H1 (cell line): ENCODE results near the gene HTR4. TPM values are rescaled to one million over a fixed set of nuclear protein-coding genes. Genes with fewer than 3 reads are reported as not detected.

Experiments used
- CTCF ChIA-PET: fragments of 300-600 bp; sonication (Branson Sonifier 250); formaldehyde crosslinking; loops from one replicate; lab custom pipeline; 2021; ENCODE audit not compliant: partially characterized antibody; lab: Charles Lee
- POLR2A ChIA-PET: fragments of 300-600 bp; sonication (Branson Sonifier 250); formaldehyde crosslinking; loops from one replicate; lab custom pipeline; 2021; ENCODE audit warnings: inconsistent platforms; ENCODE audit not compliant: partially characterized antibody; lab: Charles Lee
- DNase-seq, 2 experiments: peaks; one replicate each; pipeline versions ENCODE4 v3.0.0 to v3.0.0-alpha.2; 2010 to 2022; ENCODE audit warnings: low spot score in 2 of 2, low read depth in 1 of 2, mixed read lengths in 1 of 2
- FAIRE-seq: peaks from 2 replicates; lab custom pipeline; 2011; peaks lifted over from hg19 to GRCh38; lab: Jason Lieb, UNC
- H2AFZ ChIP-seq: 2 replicates; pipeline ENCODE4 v1.8.1; 2012; ENCODE audit warnings: low read length, inconsistent platforms
- H2AK5ac ChIP-seq: 2 replicates; pipeline ENCODE4 v1.6.1; 2013; ENCODE audit warnings: low read depth, low read length
- H2BK120ac ChIP-seq: replicated peaks from 2 replicates; pipeline ENCODE3; 2013; ENCODE audit warnings: low read depth, low read length, inconsistent platforms
- H2BK12ac ChIP-seq: 2 replicates; pipeline ENCODE4 v1.6.1; 2013; ENCODE audit warnings: low read depth, low read length
- H2BK15ac ChIP-seq: 2 replicates; pipeline ENCODE4 v1.6.1; 2013; ENCODE audit warnings: low read length
- H2BK20ac ChIP-seq: 2 replicates; pipeline ENCODE4 v1.6.1; 2013; ENCODE audit warnings: low read length
- H2BK5ac ChIP-seq: 2 replicates; pipeline ENCODE4 v1.6.1; 2013; ENCODE audit warnings: low read depth, low read length
- H3K14ac ChIP-seq: 2 replicates; pipeline ENCODE4 v1.6.1; 2013; ENCODE audit warnings: inconsistent platforms; ENCODE audit not compliant: insufficient read length
- H3K18ac ChIP-seq: 2 replicates; pipeline ENCODE4 v1.6.1; 2013; ENCODE audit warnings: low read length; ENCODE audit errors: extremely low read depth
- H3K23ac ChIP-seq: 2 replicates; pipeline ENCODE4 v1.6.1; 2013; ENCODE audit warnings: inconsistent platforms; ENCODE audit not compliant: insufficient read length
- H3K23me2 ChIP-seq: 2 replicates; pipeline ENCODE4 v1.6.1; 2013; ENCODE audit warnings: low read depth, low read length
- H3K27ac ChIP-seq: 2 replicates; pipeline ENCODE4 v1.6.1; 2011; ENCODE audit warnings: low read depth, low read length, inconsistent platforms
- H3K27me3 ChIP-seq, 4 experiments: replicated peaks in 1 of 4; 1 replicate in 1 of 4; 2 replicates in 3 of 4; pipeline versions ENCODE4 v1.6.1 to v1.8.1; 2011 to 2013; ENCODE audit warnings: low read length in 3 of 4, mild to moderate bottlenecking in 3 of 4, inconsistent platforms in 2 of 4, mixed read lengths in 2 of 4, moderate library complexity in 1 of 4; ENCODE audit not compliant: control insufficient read depth in 3 of 4, insufficient read depth in 3 of 4; ENCODE audit errors: extremely low read depth in 1 of 4
- H3K36me3 ChIP-seq, 4 experiments: 2 replicates each; pipeline versions ENCODE4 v1.6.1 to v1.8.1; 2011 to 2013; ENCODE audit warnings: mild to moderate bottlenecking in 4 of 4, low read length in 3 of 4, moderate library complexity in 2 of 4, control low read depth in 1 of 4, inconsistent platforms in 1 of 4; ENCODE audit not compliant: insufficient read depth in 4 of 4, control insufficient read depth in 2 of 4
- H3K4ac ChIP-seq: replicated peaks from 2 replicates; pipeline ENCODE3; 2013; ENCODE audit warnings: low read length, low read depth, mixed read lengths, inconsistent platforms; ENCODE audit not compliant: insufficient read length
- H3K4me1 ChIP-seq, 4 experiments: replicated peaks in 1 of 4; 1 replicate in 1 of 4; 2 replicates in 3 of 4; pipeline versions ENCODE4 v1.6.1 to v1.8.1; 2011 to 2013; ENCODE audit warnings: low read length in 3 of 4, inconsistent platforms in 2 of 4, mixed read lengths in 1 of 4; ENCODE audit not compliant: insufficient read depth in 4 of 4, control insufficient read depth in 3 of 4
- H3K4me2 ChIP-seq, 2 experiments: 2 replicates each; pipeline versions ENCODE4 v1.6.1 to v1.8.1; 2011 to 2013; ENCODE audit warnings: low read depth in 2 of 2, low read length in 2 of 2, control low read depth in 1 of 2, inconsistent platforms in 1 of 2, mild to moderate bottlenecking in 1 of 2; ENCODE audit not compliant: insufficient read depth in 1 of 2
- H3K4me3 ChIP-seq, 4 experiments: fragments of 200-600, 300-600 bp in 1 of 4; sonication (generic), shearing (Covaris generic), sonication (Bioruptor Twin) in 1 of 4; 2 replicates each; pipeline versions ENCODE4 v1.5.1 to v1.8.1; 2011 to 2016; ENCODE audit warnings: low read length in 4 of 4, low read depth in 3 of 4, control low read depth in 2 of 4, inconsistent platforms in 2 of 4, mild to moderate bottlenecking in 2 of 4, mixed read lengths in 1 of 4, moderate library complexity in 1 of 4; ENCODE audit not compliant: insufficient read depth in 2 of 4; ENCODE audit errors: extremely low read depth in 1 of 4
- H3K56ac ChIP-seq: replicated peaks from 2 replicates; pipeline ENCODE3; 2013; ENCODE audit warnings: low read depth, mild to moderate bottlenecking, mixed read lengths, low read length, inconsistent platforms; ENCODE audit not compliant: insufficient read length
- H3K79me1 ChIP-seq: 2 replicates; pipeline ENCODE4 v1.6.1; 2013; ENCODE audit warnings: low read depth, low read length, control low read depth
- H3K79me2 ChIP-seq, 2 experiments: 2 replicates each; pipeline versions ENCODE4 v1.6.1 to v1.8.1; 2012 to 2013; ENCODE audit warnings: low read length in 2 of 2, mild to moderate bottlenecking in 2 of 2, inconsistent platforms in 1 of 2; ENCODE audit not compliant: insufficient read depth in 2 of 2, control insufficient read depth in 1 of 2
- H3K9ac ChIP-seq, 4 experiments: replicated peaks in 1 of 4; 1 replicate in 1 of 4; 2 replicates in 3 of 4; pipeline versions ENCODE4 v1.6.1 to v1.8.1; 2011 to 2013; ENCODE audit warnings: low read depth in 3 of 4, low read length in 3 of 4, control low read depth in 2 of 4, mild to moderate bottlenecking in 2 of 4, moderate library complexity in 2 of 4, inconsistent platforms in 1 of 4; ENCODE audit errors: extremely low read depth in 1 of 4
- H3K9me3 ChIP-seq, 2 experiments: 2 replicates each; pipeline versions ENCODE4 v1.6.1 to v1.8.1; 2012 to 2013; ENCODE audit warnings: mild to moderate bottlenecking in 2 of 2, moderate library complexity in 2 of 2, control low read depth in 1 of 2, inconsistent platforms in 1 of 2, low read depth in 1 of 2, low read length in 1 of 2, mixed read lengths in 1 of 2; ENCODE audit not compliant: insufficient read depth in 2 of 2
- H4K20me1 ChIP-seq, 2 experiments: replicated peaks in 1 of 2; 2 replicates each; pipeline versions ENCODE3 to v1.8.1; 2011 to 2013; ENCODE audit warnings: inconsistent platforms in 2 of 2, low read length in 2 of 2, mild to moderate bottlenecking in 1 of 2; ENCODE audit not compliant: insufficient read depth in 2 of 2, control insufficient read depth in 1 of 2
- H4K5ac ChIP-seq: 2 replicates; pipeline ENCODE4 v1.6.1; 2013; ENCODE audit warnings: low read length, low read depth, mixed read lengths, inconsistent platforms; ENCODE audit not compliant: insufficient read length
- H4K8ac ChIP-seq: 2 replicates; pipeline ENCODE4 v1.8.0; 2013; ENCODE audit warnings: mild to moderate bottlenecking, moderate library complexity, low read length, inconsistent platforms; ENCODE audit not compliant: insufficient read depth; ENCODE audit errors: extremely low read depth
- H4K91ac ChIP-seq: replicated peaks from 2 replicates; pipeline ENCODE3; 2013; ENCODE audit warnings: low read length, mixed read lengths, inconsistent platforms; ENCODE audit not compliant: insufficient read length
- CBX8 ChIP-seq: fragments of 300-800, 300-1000 bp; sonication (generic); IDR thresholded peaks from 2 replicates; pipeline ENCODE4 v1.7.1; 2016; ENCODE audit warnings: low read depth, low read length, borderline replicate concordance
- CHD2 ChIP-seq: IDR thresholded peaks from 2 replicates; pipeline ENCODE4 v1.6.1; 2012; ENCODE audit warnings: low read length, improper control_type of control experiment
- CTBP2 ChIP-seq: IDR thresholded peaks from 2 replicates; pipeline ENCODE4 v1.7.0; 2011; ENCODE audit warnings: borderline replicate concordance, mild to moderate bottlenecking, moderate library complexity, mixed read lengths, low read length; ENCODE audit not compliant: insufficient read depth, insufficient read length
- GTF2F1 ChIP-seq: IDR thresholded peaks from 2 replicates; pipeline ENCODE4 v1.6.1; 2012; ENCODE audit warnings: low read depth, low read length, improper control_type of control experiment, borderline replicate concordance
- JUN ChIP-seq: IDR thresholded peaks from 2 replicates; pipeline ENCODE4 v1.6.1; 2011; ENCODE audit warnings: low read depth, mild to moderate bottlenecking, improper control_type of control experiment, low read length
- NRF1 ChIP-seq: IDR thresholded peaks from 2 replicates; pipeline ENCODE4 v1.6.1; 2011; ENCODE audit warnings: mild to moderate bottlenecking, low read depth, low read length, improper control_type of control experiment
- RBBP5 ChIP-seq: IDR thresholded peaks from 2 replicates; pipeline ENCODE4 v1.7.1; 2012; ENCODE audit warnings: low read depth, mild to moderate bottlenecking, inconsistent platforms, low read length, moderate library complexity, borderline replicate concordance
- RFX5 ChIP-seq: IDR thresholded peaks from 2 replicates; pipeline ENCODE4 v1.6.1; 2011; ENCODE audit warnings: low read depth, low read length, improper control_type of control experiment, borderline replicate concordance
- SIN3A ChIP-seq, 2 experiments: IDR thresholded peaks in 1 of 2; conservative IDR thresholded peaks in 1 of 2; 2 replicates each; pipeline ENCODE4 v1.6.1; 2011 to 2012; ENCODE audit warnings: low read length in 2 of 2, improper control_type of control experiment in 1 of 2, low read depth in 1 of 2, mild to moderate bottlenecking in 1 of 2
- SIX5 ChIP-seq: IDR thresholded peaks from 2 replicates; pipeline ENCODE4 v1.6.1; 2011; ENCODE audit warnings: mild to moderate bottlenecking, low read depth, low read length
- SUZ12 ChIP-seq: fragments of 200-600 bp; sonication (generic); IDR thresholded peaks from 2 replicates; pipeline ENCODE4 v1.6.1; 2012; ENCODE audit warnings: mild to moderate bottlenecking, inconsistent platforms, low read length, moderate library complexity, mixed read lengths
- TCF12 ChIP-seq: IDR thresholded peaks from 2 replicates; pipeline ENCODE4 v1.6.1; 2011; ENCODE audit warnings: low read depth, mild to moderate bottlenecking, low read length
- WGBS, 2 experiments: shearing (Covaris generic) in 1 of 2; methylation state at CpG; one replicate each; pipeline versions ENCODE4 v1.1.6 to v1.1.7; 2013 to 2015; ENCODE audit warnings: low lambda C conversion rate in 2 of 2, mixed read lengths in 2 of 2, inconsistent platforms in 1 of 2, low coverage in 1 of 2, missing lambda C conversion rate in 1 of 2; ENCODE audit not compliant: insufficient replicate concordance in 2 of 2, insufficient coverage in 1 of 2, insufficient read length in 1 of 2; ENCODE audit errors: extremely low coverage in 1 of 2, missing lambda C conversion rate in 1 of 2; 5-methylcytosine and 5-hydroxymethylcytosine counted together
- polyA plus RNA-seq, 7 experiments: library from polyadenylated mRNA; depleted of rRNA in 3 of 7; stranded (reverse) in 5 of 7; unstranded in 2 of 7; fragments of >200 nt in 5 of 7; fragments of 200-250 nt in 2 of 7; gene quantifications; 1 replicate in 5 of 7; 2 replicates in 1 of 7; 4 replicates in 1 of 7; pipeline versions ENCODE4 v1.2.1 to v1.2.3, GENCODE V29; 2011 to 2013; ENCODE audit warnings: missing spikeins in 2 of 7, mixed read lengths in 2 of 7
- total RNA-seq: library from RNA; stranded (reverse); fragmentation: NEBNext Ultra II Directional; extraction: Animal tissue kit (Norgen Biotek cat#: 25700); gene quantifications from 2 replicates; pipeline ENCODE4 v1.2.1, GENCODE V29; 2021

The HTR4 gene
- total and polyA plus RNA-seq, 2 of the 8 experiments (the other 6 are each of a cell fraction or from before 2014, with no cell fraction given) = not detected

GRCh38 chr5:148681157-148682057, 27.1 kb upstream of the HTR4 start:
- Histone ChIP-seq H2AFZ (no peak overlapping the region; the same call in 1 of the 2 replicates), H2AK5ac (no peak overlapping the region), H3K23ac (no peak overlapping the region), H3K27me3 (no peaks in the 10 kb centered on the region), H3K27ac (no peak overlapping the region), H3K9me3 (no peaks in the 10 kb centered on the region), H4K20me1 (no peaks in the 10 kb centered on the region), H3K4ac (no peak overlapping the region), H2BK15ac (no peak overlapping the region), H2BK12ac (no peak overlapping the region), H3K14ac (no peak overlapping the region), H3K18ac (no peak overlapping the region), H4K91ac (no peak overlapping the region), H2BK20ac (no peak overlapping the region), H2BK120ac (no peak overlapping the region), H3K56ac (no peak overlapping the region), H3K4me1 (no peaks in the 10 kb centered on the region), H2BK5ac (no peak overlapping the region), H3K4me2 (no peak overlapping the region), H3K9ac (no peak overlapping the region), H4K5ac (no peak overlapping the region), H3K36me3 (no peaks in the 10 kb centered on the region), H3K23me2 (no peaks in the 10 kb centered on the region), H3K79me2 (no peaks in the 10 kb centered on the region), H4K8ac (no peak overlapping the region), H3K4me3 (no peak overlapping the region), H3K79me1 (no peaks in the 10 kb centered on the region)
- ChIA-PET CTCF (no interaction called here), POLR2A (no interaction called here)
- WGBS, 2 experiments = 91% methylated on average over 6 of the region's 6 CpGs; no CpG with 5 or more reads in 1 of the 2 experiments
- no peak for DNase-seq
- FAIRE-seq = no peak
- TF ChIP-seq GTF2F1 (no peak), RFX5 (no peak), CHD2 (no peak), RBBP5 (no peak), JUN (no peak), SIX5 (no peak), SIN3A (conservative IDR thresholded peaks at IDR 0.05 in 1 of 2, IDR thresholded peaks at IDR 0.05 in 1 of 2; ENCODE audit: low read depth in 1 of 2, low read length in 2 of 2) (no peak), TCF12 (no peak), NRF1 (no peak), SUZ12 (no peak), CBX8 (no peak), CTBP2 (no peak)
